ENCODE data around the gene TEX52. TPM values are rescaled to one million over a fixed set of nuclear protein-coding genes. Genes with fewer than 3 reads are reported as not detected.

The TEX52 gene
- total RNA-seq, 1 donor from 2014 or later, result not detected

DNA sequence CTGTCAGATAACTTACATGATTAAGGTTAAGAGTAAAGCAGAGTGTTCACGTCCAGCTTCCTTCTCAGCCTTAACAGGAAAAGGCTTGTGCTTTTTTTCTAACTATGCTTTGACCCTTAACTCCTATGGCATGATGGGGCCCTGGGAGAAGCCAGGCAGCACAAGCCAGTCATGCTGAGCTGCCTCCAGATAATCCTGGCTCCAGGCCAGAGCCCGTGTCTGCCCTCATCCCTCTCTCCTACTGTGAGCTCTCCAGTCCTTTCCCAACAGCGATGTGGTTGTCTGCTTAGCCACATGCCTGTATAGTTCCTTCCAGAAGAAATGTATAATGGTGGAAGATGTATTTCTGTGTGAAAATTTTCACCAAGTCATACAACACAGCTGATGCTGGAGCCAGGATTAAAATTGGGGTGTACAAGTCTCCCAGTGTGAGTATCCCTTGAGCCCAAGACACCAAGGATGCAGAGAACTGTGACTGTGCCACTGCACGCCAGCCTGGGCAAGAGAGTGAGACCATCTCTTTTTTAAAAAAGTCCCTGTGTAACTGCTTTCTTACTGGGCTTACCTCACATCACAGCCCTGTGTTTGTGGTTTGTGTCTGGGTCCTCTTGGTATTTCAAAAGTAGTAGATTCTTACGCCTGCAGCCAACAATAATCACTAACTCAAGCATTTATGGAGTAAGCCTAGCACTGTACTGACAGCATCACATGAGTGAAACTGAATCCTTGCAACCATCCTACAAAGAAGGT lies 52.3 kb downstream of the TEX52 start:
- Histone ChIP-seq H3K36me3 (ENCODE audit: control insufficient read depth, insufficient read depth, low read length) (peaks cover 2% of the 10 kb centered on the region), H3K4me3 (ENCODE audit: low read depth, low read length) (no peak overlapping the region), H3K27me3 (ENCODE audit: control insufficient read depth, insufficient read depth, low read length) (no peaks in the 10 kb centered on the region)
- DNase-seq (ENCODE audit: low read depth), result no peak
- TF ChIP-seq, protein P1, sequence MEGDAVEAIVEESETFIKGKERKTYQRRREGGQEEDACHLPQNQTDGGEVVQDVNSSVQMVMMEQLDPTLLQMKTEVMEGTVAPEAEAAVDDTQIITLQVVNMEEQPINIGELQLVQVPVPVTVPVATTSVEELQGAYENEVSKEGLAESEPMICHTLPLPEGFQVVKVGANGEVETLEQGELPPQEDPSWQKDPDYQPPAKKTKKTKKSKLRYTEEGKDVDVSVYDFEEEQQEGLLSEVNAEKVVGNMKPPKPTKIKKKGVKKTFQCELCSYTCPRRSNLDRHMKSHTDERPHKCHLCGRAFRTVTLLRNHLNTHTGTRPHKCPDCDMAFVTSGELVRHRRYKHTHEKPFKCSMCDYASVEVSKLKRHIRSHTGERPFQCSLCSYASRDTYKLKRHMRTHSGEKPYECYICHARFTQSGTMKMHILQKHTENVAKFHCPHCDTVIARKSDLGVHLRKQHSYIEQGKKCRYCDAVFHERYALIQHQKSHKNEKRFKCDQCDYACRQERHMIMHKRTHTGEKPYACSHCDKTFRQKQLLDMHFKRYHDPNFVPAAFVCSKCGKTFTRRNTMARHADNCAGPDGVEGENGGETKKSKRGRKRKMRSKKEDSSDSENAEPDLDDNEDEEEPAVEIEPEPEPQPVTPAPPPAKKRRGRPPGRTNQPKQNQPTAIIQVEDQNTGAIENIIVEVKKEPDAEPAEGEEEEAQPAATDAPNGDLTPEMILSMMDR (IDR thresholded peaks at IDR 0.05; ENCODE audit: insufficient read depth, low read length, poor library complexity, severe bottlenecking), result no peak

DNA sequence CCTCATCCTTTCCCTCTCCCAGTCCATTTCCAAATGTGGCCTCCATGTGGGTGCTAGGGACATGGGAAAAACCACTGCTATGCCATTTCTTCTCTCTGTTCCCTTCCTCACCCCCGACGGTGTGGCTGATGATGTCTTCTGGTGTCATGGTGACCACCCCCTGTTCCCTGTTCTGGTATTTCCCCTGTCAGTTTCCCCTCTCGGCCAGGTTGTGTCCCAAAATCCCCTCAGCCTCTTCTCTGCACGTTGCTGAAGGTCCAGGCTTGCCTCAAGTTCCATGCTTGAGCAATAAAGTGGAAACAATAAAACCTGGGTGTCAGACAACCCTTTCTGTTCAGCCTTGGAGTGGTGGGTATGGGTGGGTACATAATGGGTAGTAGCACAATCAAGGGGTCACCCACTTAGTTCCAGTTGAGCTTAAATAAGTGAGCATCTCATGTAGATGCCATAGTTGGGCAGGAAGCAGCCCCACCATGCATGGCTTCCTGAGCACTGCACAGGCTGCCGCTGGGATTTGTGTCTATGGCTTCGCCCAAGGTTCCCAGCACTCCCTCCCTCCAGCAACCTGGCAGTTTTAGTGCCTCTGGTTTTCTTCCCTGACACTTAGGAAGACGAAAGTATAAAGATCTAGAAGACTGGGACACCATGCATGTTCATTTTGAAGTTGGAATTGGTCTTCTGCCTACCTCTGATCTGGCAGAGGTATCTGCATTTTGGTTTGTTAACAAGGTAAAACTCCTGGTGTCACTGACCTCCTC lies 53.0 kb downstream of the TEX52 start:
- no peak for DNase-seq (ENCODE audit: low read depth)
- TF ChIP-seq, protein P1 (IDR thresholded peaks at IDR 0.05; ENCODE audit: insufficient read depth, low read length, poor library complexity, severe bottlenecking), result no peak
- no peak overlapping the region for H3K4me3 ChIP-seq (ENCODE audit: low read depth, low read length)
- peaks cover 2% of the 10 kb centered on the region for H3K36me3 ChIP-seq (ENCODE audit: control insufficient read depth, insufficient read depth, low read length)
- no peaks in the 10 kb centered on the region for H3K27me3 ChIP-seq (ENCODE audit: control insufficient read depth, insufficient read depth, low read length)

DNA sequence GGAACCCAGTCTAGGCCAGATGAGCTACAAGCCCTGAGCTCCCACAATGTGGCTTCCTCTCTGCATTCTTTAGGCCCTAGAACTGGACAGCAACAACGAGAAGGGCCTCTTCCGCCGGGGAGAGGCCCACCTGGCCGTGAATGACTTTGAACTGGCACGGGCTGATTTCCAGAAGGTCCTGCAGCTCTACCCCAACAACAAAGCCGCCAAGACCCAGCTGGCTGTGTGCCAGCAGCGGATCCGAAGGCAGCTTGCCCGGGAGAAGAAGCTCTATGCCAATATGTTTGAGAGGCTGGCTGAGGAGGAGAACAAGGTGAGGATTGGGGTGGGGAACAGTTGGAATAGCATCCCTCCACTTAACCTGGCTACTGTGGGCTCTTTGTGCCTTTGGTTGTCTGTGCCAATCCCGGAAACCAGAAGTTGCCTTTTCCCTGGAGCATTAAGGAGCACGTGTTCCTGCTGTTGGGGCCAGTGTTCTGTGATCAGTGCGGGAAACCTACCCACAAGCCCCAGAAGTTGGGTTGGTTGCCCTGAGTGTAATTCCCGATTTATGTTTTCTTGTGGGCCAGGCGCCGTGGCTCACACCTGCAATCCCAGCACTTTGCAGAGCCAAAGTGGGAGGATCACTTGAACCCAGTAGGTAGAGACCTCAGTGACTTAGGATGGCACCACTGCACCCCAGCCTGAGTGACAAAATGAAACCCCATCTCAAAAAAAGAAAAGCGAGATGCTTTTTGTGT lies 55.6 kb downstream of the TEX52 start:
- Histone ChIP-seq H3K27me3 (ENCODE audit: control insufficient read depth, insufficient read depth, low read length) (no peaks in the 10 kb centered on the region), H3K36me3 (ENCODE audit: control insufficient read depth, insufficient read depth, low read length) (peaks cover 5% of the 10 kb centered on the region), H3K4me3 (ENCODE audit: low read depth, low read length) (no peak overlapping the region)
- TF ChIP-seq, protein P1 (IDR thresholded peaks at IDR 0.05; ENCODE audit: insufficient read depth, low read length, poor library complexity, severe bottlenecking), result no peak
- no peak for DNase-seq (ENCODE audit: low read depth)

DNA sequence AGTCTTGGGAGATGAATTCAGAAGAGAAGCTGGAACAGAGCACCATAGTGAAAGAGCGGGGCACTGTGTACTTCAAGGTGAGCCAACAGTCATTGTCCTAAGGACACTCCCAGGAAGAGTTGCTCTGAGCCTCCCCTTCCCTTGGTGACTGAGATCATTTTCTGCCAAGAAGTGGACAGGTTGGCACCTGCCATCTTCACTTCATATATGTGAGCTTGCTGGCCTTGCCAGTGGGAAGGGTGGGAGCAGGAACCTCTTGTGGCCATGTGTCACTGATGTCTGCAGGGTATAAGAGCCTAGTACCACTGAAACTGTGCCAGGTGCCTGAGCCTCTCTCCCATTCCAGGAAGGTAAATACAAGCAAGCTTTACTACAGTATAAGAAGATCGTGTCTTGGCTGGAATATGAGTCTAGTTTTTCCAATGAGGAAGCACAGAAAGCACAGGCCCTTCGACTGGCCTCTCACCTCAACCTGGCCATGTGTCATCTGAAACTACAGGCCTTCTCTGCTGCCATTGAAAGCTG lies 56.7 kb downstream of the TEX52 start:
- TF ChIP-seq, protein P1 (IDR thresholded peaks at IDR 0.05; ENCODE audit: insufficient read depth, low read length, poor library complexity, severe bottlenecking), result no peak
- no peak overlapping the region for H3K4me3 ChIP-seq (ENCODE audit: low read depth, low read length)
- H3K27me3 ChIP-seq (ENCODE audit: control insufficient read depth, insufficient read depth, low read length), result no peaks in the 10 kb centered on the region
- no peak for DNase-seq (ENCODE audit: low read depth)
- H3K36me3 ChIP-seq (ENCODE audit: control insufficient read depth, insufficient read depth, low read length), result peaks cover 5% of the 10 kb centered on the region

Other genes with a start within 250 kb of the TEX52 start
- 40.0 and 46.6 TPM in 2 replicates for gene FKBP4, start 62.1 kb downstream of the TEX52 start, total RNA-seq
- 26.1 and 34.4 TPM in 2 replicates for gene ITFG2, start 44.4 kb downstream of the TEX52 start, total RNA-seq
- gene NRIP2, start 22.0 kb downstream of the TEX52 start, total RNA-seq, result not detected in 2 replicates
- 12.2 and 14.3 TPM in 2 replicates for gene FOXM1, start 20.1 kb upstream of the TEX52 start, total RNA-seq
- 18.8 and 20.3 TPM in 2 replicates for gene RHNO1, start 20.2 kb upstream of the TEX52 start, total RNA-seq
- 19.1 and 21.2 TPM in 2 replicates for gene TULP3, start 33.9 kb upstream of the TEX52 start, total RNA-seq
- gene TEAD4, start 102.4 kb upstream of the TEX52 start, total RNA-seq, result 37.9 and 38.6 TPM in 2 replicates
- gene TSPAN9, start 220.3 kb upstream of the TEX52 start, total RNA-seq, result 17.7 and 18.5 TPM in 2 replicates

Data from kidney epithelial cell (primary cell).